PFSK-1 (cell line): ENCODE measurements around the gene BZW2.

Experiments used
- FOXP2 ChIP-seq: optimal IDR thresholded peaks from 2 replicates; pipeline ENCODE3; 2011; ENCODE audit warnings: borderline replicate concordance, control low read depth, inconsistent platforms; ENCODE audit not compliant: insufficient read depth; ENCODE audit errors: extremely low read length, extremely low read depth
- POLR2AphosphoS5 ChIP-seq: IDR thresholded peaks from 2 replicates; pipeline ENCODE4 v1.6.1; 2012; ENCODE audit warnings: low read depth, mild to moderate bottlenecking, control low read depth, low read length, moderate library complexity
- SIN3A ChIP-seq: IDR thresholded peaks from 2 replicates; pipeline ENCODE4 v1.6.1; 2012; ENCODE audit warnings: mild to moderate bottlenecking, low read length, moderate library complexity, borderline replicate concordance; ENCODE audit not compliant: insufficient read depth
- TAF1 ChIP-seq: IDR thresholded peaks from 2 replicates; pipeline ENCODE4 v1.6.1; 2012; ENCODE audit warnings: low read length, control low read depth, borderline replicate concordance; ENCODE audit not compliant: insufficient read depth
- TF ChIP-seq, protein P1 (sequence below), 2 experiments: IDR thresholded peaks; 2 replicates each; pipeline versions ENCODE4 v1.6.1 to v1.8.0; 2011 to 2012; ENCODE audit warnings: low read depth in 2 of 2, low read length in 2 of 2, control low read depth in 1 of 2, inconsistent platforms in 1 of 2, mild to moderate bottlenecking in 1 of 2, moderate library complexity in 1 of 2; ENCODE audit not compliant: insufficient read depth in 1 of 2

The BZW2 gene

DNA sequence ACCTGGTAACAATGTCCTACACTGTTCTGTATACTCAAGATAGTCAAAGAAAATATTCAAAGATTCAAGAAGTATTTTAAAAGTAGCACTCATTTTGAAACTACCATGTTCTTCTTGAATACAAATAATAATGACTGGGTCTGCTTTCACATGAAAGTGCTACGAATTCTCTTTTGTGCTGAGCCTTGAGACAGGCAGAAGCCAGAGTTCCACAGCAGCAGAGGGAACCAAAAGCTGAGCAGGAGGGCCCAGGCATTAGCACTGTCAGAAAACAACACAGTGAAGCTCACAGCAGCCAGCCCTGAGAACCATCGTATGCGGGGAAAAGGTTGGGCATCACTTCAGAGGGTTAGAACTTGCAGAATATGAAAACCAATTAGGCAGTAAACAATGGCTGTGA is 39.3 kb upstream of the BZW2 start:
- TF ChIP-seq, protein P1, sequence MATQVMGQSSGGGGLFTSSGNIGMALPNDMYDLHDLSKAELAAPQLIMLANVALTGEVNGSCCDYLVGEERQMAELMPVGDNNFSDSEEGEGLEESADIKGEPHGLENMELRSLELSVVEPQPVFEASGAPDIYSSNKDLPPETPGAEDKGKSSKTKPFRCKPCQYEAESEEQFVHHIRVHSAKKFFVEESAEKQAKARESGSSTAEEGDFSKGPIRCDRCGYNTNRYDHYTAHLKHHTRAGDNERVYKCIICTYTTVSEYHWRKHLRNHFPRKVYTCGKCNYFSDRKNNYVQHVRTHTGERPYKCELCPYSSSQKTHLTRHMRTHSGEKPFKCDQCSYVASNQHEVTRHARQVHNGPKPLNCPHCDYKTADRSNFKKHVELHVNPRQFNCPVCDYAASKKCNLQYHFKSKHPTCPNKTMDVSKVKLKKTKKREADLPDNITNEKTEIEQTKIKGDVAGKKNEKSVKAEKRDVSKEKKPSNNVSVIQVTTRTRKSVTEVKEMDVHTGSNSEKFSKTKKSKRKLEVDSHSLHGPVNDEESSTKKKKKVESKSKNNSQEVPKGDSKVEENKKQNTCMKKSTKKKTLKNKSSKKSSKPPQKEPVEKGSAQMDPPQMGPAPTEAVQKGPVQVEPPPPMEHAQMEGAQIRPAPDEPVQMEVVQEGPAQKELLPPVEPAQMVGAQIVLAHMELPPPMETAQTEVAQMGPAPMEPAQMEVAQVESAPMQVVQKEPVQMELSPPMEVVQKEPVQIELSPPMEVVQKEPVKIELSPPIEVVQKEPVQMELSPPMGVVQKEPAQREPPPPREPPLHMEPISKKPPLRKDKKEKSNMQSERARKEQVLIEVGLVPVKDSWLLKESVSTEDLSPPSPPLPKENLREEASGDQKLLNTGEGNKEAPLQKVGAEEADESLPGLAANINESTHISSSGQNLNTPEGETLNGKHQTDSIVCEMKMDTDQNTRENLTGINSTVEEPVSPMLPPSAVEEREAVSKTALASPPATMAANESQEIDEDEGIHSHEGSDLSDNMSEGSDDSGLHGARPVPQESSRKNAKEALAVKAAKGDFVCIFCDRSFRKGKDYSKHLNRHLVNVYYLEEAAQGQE (IDR thresholded peaks at IDR 0.05; ENCODE audit: insufficient read depth in 1 of 2, low read depth in 2 of 2, low read length in 2 of 2) = no peak
- TF ChIP-seq FOXP2 (no peak), SIN3A (no peak), POLR2AphosphoS5 (no peak), TAF1 (no peak)

DNA sequence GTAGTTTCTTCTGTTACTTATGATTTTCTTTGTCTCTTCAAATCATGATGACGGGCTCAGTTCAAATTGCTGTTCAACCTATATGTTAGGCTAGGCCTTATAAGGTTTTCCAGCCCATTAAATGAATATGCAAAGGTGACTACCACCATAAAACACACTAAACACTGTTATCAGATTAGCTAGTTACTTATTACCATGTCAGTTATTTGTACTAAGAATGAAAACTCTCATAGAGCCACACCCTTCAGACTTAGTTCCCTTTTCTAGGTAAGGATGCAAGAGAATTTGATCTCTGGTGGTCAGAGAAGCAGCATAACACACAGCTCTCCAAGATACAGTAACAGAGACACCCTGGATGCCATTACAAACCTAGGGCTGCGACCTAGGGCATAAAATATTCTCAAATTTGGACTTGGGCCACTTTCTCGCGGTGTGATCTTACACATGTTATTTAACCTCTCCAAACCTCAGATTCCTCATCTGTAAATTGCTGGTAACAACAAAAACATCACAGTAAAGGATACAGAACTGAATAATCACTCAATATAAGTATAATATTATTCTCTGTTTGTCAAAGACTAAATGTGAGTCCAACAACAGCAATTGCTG is 36.0 kb upstream of the BZW2 start:
- TF ChIP-seq FOXP2 (no peak), POLR2AphosphoS5 (no peak), SIN3A (no peak), TAF1 (no peak)
- TF ChIP-seq, protein P1 (IDR thresholded peaks at IDR 0.05; ENCODE audit: insufficient read depth in 1 of 2, low read depth in 2 of 2, low read length in 2 of 2) = no peak

DNA sequence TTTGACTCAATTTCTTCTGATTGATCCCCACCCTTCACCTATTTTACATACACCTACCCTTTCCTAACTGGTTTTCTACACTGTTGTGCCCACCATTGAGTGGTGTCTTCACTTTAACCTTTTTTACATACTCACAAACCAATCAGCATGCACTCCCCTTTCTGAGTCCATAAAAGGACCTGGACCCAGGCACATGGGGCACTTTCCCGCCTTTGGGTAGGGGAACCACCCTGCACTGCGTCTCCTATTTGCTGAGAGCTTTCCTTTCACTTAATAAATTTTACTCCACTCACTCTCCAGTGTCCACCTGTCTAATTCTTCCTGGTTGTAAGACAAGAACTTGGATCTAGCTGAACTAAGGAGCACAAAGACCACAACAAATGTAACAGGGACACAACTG is 34.3 kb upstream of the BZW2 start:
- TF ChIP-seq SIN3A (no peak), FOXP2 (no peak), POLR2AphosphoS5 (no peak), TAF1 (no peak)
- TF ChIP-seq, protein P1 (IDR thresholded peaks at IDR 0.05; ENCODE audit: insufficient read depth in 1 of 2, low read depth in 2 of 2, low read length in 2 of 2) = no peak

DNA sequence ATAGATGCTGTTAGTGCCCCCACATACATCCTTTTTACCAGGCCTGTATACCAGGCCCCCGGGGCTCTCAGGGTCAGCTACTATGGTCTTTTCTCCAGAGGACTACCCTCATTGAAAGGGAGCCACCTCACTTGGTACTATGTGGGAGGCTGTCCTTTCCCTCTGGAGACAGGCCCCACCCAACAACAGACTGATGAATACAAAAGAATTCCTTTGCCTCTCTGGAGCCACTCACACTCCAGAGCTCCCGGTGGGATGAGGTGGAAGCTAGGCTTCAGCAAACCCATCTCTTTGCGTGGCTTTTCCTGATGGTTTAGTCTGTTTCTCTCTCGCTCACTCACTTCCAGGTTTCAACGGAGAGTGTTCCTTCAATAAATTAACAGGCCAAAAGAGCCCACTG is 30.8 kb upstream of the BZW2 start:
- no peak for TF ChIP-seq POLR2AphosphoS5
- no peak for TF ChIP-seq SIN3A
- TF ChIP-seq, protein P1 (IDR thresholded peaks at IDR 0.05; ENCODE audit: insufficient read depth in 1 of 2, low read depth in 2 of 2, low read length in 2 of 2) = no peak
- no peak for TF ChIP-seq FOXP2
- no peak for TF ChIP-seq TAF1

DNA sequence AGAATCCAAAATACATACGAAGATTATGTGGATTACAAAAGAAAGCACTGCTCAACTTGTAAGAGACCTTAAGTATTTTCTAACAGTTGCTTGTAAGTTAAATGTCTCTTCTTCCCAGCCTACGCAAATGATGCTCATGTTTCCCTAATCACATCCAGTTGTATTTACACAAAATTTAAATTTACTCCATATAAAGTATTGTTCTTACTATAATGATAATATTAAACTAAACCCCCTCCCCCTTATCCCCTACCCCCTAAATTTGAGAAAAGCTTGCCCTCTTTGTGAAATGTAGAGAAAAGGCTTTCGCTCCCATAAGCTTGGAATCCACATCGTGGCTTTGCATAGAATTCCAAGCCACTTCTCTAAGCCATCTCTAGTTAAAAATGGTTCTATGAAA is 29.9 kb upstream of the BZW2 start:
- TF ChIP-seq FOXP2 = no peak
- TF ChIP-seq, protein P1 (IDR thresholded peaks at IDR 0.05; ENCODE audit: insufficient read depth in 1 of 2, low read depth in 2 of 2, low read length in 2 of 2) = no peak
- TF ChIP-seq SIN3A = no peak
- TF ChIP-seq TAF1 = no peak
- TF ChIP-seq POLR2AphosphoS5 = no peak
